IMR-90 (cell line): ENCODE data around the gene ANKRD11. TPM values are rescaled to one million over a fixed set of nuclear protein-coding genes. Genes with fewer than 3 reads are reported as not detected.
"Not testable (repeated sequence)": the region's sequence is repeated elsewhere in the genome, so short reads cannot be mapped to it uniquely, and the experiment has no call there.

Experiments
- ATAC-seq: fragments of 200-7000 bp; cut with Tn5 transposase; 2 replicates; pipeline ENCODE4 v1.9.1; 2020; ENCODE audit warnings: low read depth, mild to moderate bottlenecking, moderate library complexity
- BruUV-seq: library from RNA; stranded (reverse); fragments of 400-500 nt; replicated peaks from 2 replicates; lab custom pipeline; 2021; lab: Mats Ljungman, UMichigan
- CTCF ChIA-PET: fragments of 300-600 bp; formaldehyde crosslinking; extraction: SDS; loops from one replicate; lab custom pipeline; 2021; ENCODE audit warnings: antibody characterized with exemption; lab: Yijun Ruan, JAX
- POLR2A ChIA-PET: fragments of 300-600 bp; sonication (Branson Sonifier 250); formaldehyde crosslinking; loops from one replicate; lab custom pipeline; 2022; ENCODE audit warnings: antibody characterized with exemption; ENCODE audit not compliant: unreplicated experiment; lab: Charles Lee
- DNase-seq: peaks from one replicate; pipeline ENCODE4 v3.0.0; 2013
- H2AFZ ChIP-seq: replicated peaks from 2 replicates; pipeline ENCODE3; 2013; ENCODE audit warnings: low read length, mild to moderate bottlenecking; ENCODE audit not compliant: poor library complexity
- H2AK5ac ChIP-seq: 2 replicates; pipeline ENCODE4 v1.6.1; 2013; ENCODE audit warnings: low read depth, low read length, inconsistent platforms
- H2AK9ac ChIP-seq: replicated peaks from 2 replicates; pipeline ENCODE3; 2013; ENCODE audit warnings: mild to moderate bottlenecking, low read depth, low read length, moderate library complexity; ENCODE audit not compliant: poor library complexity
- H2BK120ac ChIP-seq: 2 replicates; pipeline ENCODE4 v1.6.1; 2013; ENCODE audit warnings: low read depth, low read length, inconsistent platforms
- H2BK15ac ChIP-seq: 3 replicates; pipeline ENCODE4 v1.6.1; 2013; ENCODE audit warnings: low read depth, low read length, inconsistent platforms
- H2BK20ac ChIP-seq: 2 replicates; pipeline ENCODE4 v1.6.1; 2013; ENCODE audit warnings: low read depth, mild to moderate bottlenecking, inconsistent platforms, low read length, moderate library complexity
- H2BK5ac ChIP-seq: 2 replicates; pipeline ENCODE4 v1.6.1; 2013; ENCODE audit warnings: mild to moderate bottlenecking, low read depth, low read length, inconsistent platforms; ENCODE audit not compliant: poor library complexity, severe bottlenecking
- H3K14ac ChIP-seq: replicated peaks from 2 replicates; pipeline ENCODE4 v1.6.1; 2013; ENCODE audit warnings: low read depth, low read length, inconsistent platforms
- H3K18ac ChIP-seq: 2 replicates; pipeline ENCODE4 v1.6.1; 2013; ENCODE audit warnings: low read depth, low read length, control low read depth
- H3K23ac ChIP-seq: 2 replicates; pipeline ENCODE4 v1.6.1; 2013; ENCODE audit warnings: low read depth, low read length, inconsistent platforms
- H3K27ac ChIP-seq: 2 replicates; pipeline ENCODE4 v1.5.1; 2013; ENCODE audit warnings: mild to moderate bottlenecking, control low read depth, low read length; ENCODE audit not compliant: insufficient read depth
- H3K27me3 ChIP-seq: 2 replicates; pipeline ENCODE4 v1.6.1; 2013; ENCODE audit warnings: low read length; ENCODE audit not compliant: control insufficient read depth, insufficient read depth
- H3K36me3 ChIP-seq: 2 replicates; pipeline ENCODE4 v1.6.1; 2013; ENCODE audit warnings: low read length, mixed read lengths; ENCODE audit not compliant: control insufficient read depth, insufficient read depth
- H3K4ac ChIP-seq: 2 replicates; pipeline ENCODE4 v1.6.1; 2013; ENCODE audit warnings: low read depth, low read length, inconsistent platforms
- H3K4me1 ChIP-seq: 2 replicates; pipeline ENCODE4 v1.6.1; 2013; ENCODE audit warnings: low read length, mixed read lengths; ENCODE audit not compliant: control insufficient read depth, insufficient read depth
- H3K4me2 ChIP-seq: 2 replicates; pipeline ENCODE4 v1.6.1; 2013; ENCODE audit warnings: low read depth, mild to moderate bottlenecking, control low read depth, low read length, moderate library complexity
- H3K4me3 ChIP-seq: 2 replicates; pipeline ENCODE4 v1.5.1; 2013; ENCODE audit warnings: low read depth, mild to moderate bottlenecking, control low read depth, low read length, moderate library complexity; ENCODE audit not compliant: insufficient read depth
- H3K56ac ChIP-seq: 2 replicates; pipeline ENCODE4 v1.6.1; 2013; ENCODE audit warnings: low read length, inconsistent platforms; ENCODE audit not compliant: insufficient read depth; ENCODE audit errors: extremely low read depth
- H3K79me1 ChIP-seq, 2 experiments: 2 replicates each; pipeline ENCODE4 v1.6.1; 2013; ENCODE audit warnings: low read length in 2 of 2, inconsistent platforms in 1 of 2, low read depth in 1 of 2
- H3K9ac ChIP-seq: 2 replicates; pipeline ENCODE4 v1.6.1; 2013; ENCODE audit warnings: low read depth, low read length, control low read depth
- H3K9me1 ChIP-seq: 2 replicates; pipeline ENCODE4 v1.6.1; 2013; ENCODE audit warnings: low read length, inconsistent platforms; ENCODE audit not compliant: insufficient read depth
- H3K9me3 ChIP-seq: 2 replicates; pipeline ENCODE4 v1.6.1; 2013; ENCODE audit warnings: low read length; ENCODE audit not compliant: control insufficient read depth, insufficient read depth
- H4K20me1 ChIP-seq: 2 replicates; pipeline ENCODE4 v1.6.1; 2013; ENCODE audit warnings: low read length, inconsistent platforms; ENCODE audit not compliant: insufficient read depth
- H4K5ac ChIP-seq: 2 replicates; pipeline ENCODE4 v1.6.1; 2013; ENCODE audit warnings: mild to moderate bottlenecking, low read depth, low read length, control low read depth
- H4K8ac ChIP-seq, 2 experiments: 2 replicates each; pipeline ENCODE4 v1.6.1; 2013; ENCODE audit warnings: low read depth in 2 of 2, low read length in 2 of 2, control low read depth in 1 of 2, inconsistent platforms in 1 of 2
- H4K91ac ChIP-seq: 2 replicates; pipeline ENCODE4 v1.6.1; 2013; ENCODE audit warnings: low read depth, low read length, inconsistent platforms; ENCODE audit not compliant: insufficient read depth
- CHD1 ChIP-seq: IDR thresholded peaks from 2 replicates; pipeline ENCODE4 v1.6.1; 2012; ENCODE audit warnings: low read depth, low read length, improper control_type of control experiment
- FOS ChIP-seq: fragments of 150-350 bp; IDR thresholded peaks from 2 replicates; pipeline ENCODE4 v1.6.1; 2016; ENCODE audit warnings: low read depth, low read length
- WGBS, 2 experiments: methylation state at CpG; one replicate each; pipeline versions ENCODE4 v1.1.5 to v1.1.7; 2013; ENCODE audit warnings: missing lambda C conversion rate in 2 of 2; ENCODE audit not compliant: insufficient read length in 1 of 2; ENCODE audit errors: extremely low coverage in 2 of 2; 5-methylcytosine and 5-hydroxymethylcytosine counted together
- dilution Hi-C: fragments of 300-500 bp; cut with HindIII; formaldehyde crosslinking; loops from one replicate; pipeline ENCODE4 v1.14.3; 2018; ENCODE audit warnings: low sequenced_read_pairs; ENCODE audit not compliant: unreplicated experiment
- in situ Hi-C: fragments of 300-500 bp; cut with MboI; formaldehyde crosslinking; loops from 3 replicates; pipeline ENCODE4 v1.14.3; 2019; ENCODE audit warnings: low sequenced_read_pairs, inconsistent platforms, mixed read lengths
- intact Hi-C: fragments of 100-400 bp; cut with micrococcal nuclease; formaldehyde crosslinking; loops from 2 replicates; pipeline ENCODE4 v1.10.0; 2022
- polyA plus RNA-seq, 3 experiments: library from polyadenylated mRNA; depleted of rRNA; stranded (reverse); fragments of >200 nt; gene quantifications; 2 replicates each; pipeline ENCODE4 v1.2.3, GENCODE V29; 2012; ENCODE audit warnings: low replicate concordance in 1 of 3
- total RNA-seq: library from RNA; depleted of rRNA; stranded (reverse); fragments of >200 nt; gene quantifications from 2 replicates; pipeline ENCODE4 v1.2.3, GENCODE V29; 2012

ANKRD11 gene
- total and polyA plus RNA-seq, 2 of the 4 experiments (the other 2 are of a cell fraction), result 46.8 to 71.9 TPM

- intact Hi-C loops (no loop called here), dilution Hi-C loops (no loop called here), in situ Hi-C loops (no loop called here)
- POLR2A ChIA-PET, result no interaction called here
- peaks cover 5 to 16% of the 10 kb centered on the region in 2 experiments; a peak in 3 of 4 replicates for H3K79me1 ChIP-seq
- no peak for DNase-seq
- no peak for TF ChIP-seq FOS
- no peak for TF ChIP-seq CHD1
- H3K4me1 ChIP-seq, result peaks cover 6% of the 10 kb centered on the region
- no peaks in the 10 kb centered on the region for H3K36me3 ChIP-seq
- no peak overlapping the region for H2AK5ac ChIP-seq
- H2BK5ac ChIP-seq, result no peak overlapping the region
- no peak overlapping the region for H3K4ac ChIP-seq
- BruUV-seq, result no TSS peak
- H3K4me2 ChIP-seq, result no peak overlapping the region
- H2BK15ac ChIP-seq, result no peak overlapping the region
- H3K56ac ChIP-seq, result no peak overlapping the region
- no peak overlapping the region for H3K9ac ChIP-seq
- CTCF ChIA-PET, result no interaction called here
- H2BK20ac ChIP-seq, result no peak overlapping the region
- no peak overlapping the region for H3K18ac ChIP-seq
- WGBS, 2 experiments, result 80% methylated on average over 6 of the region's 12 CpGs; no CpG with 5 or more reads in 1 of the 2 experiments
- no peak for ATAC-seq
- no peak overlapping the region for H4K8ac ChIP-seq
- no peak overlapping the region for H4K91ac ChIP-seq
- H3K27me3 ChIP-seq, result no peaks in the 10 kb centered on the region
- no peak overlapping the region for H2AFZ ChIP-seq
- H3K9me3 ChIP-seq, result no peaks in the 10 kb centered on the region; the same call in 1 of the 2 replicates
- no peaks in the 10 kb centered on the region for H4K20me1 ChIP-seq
- H2AK9ac ChIP-seq, result no peak overlapping the region
- H3K27ac ChIP-seq, result no peak overlapping the region
- H2BK120ac ChIP-seq, result no peak overlapping the region
- no peak overlapping the region for H3K23ac ChIP-seq
- no peak overlapping the region for H3K4me3 ChIP-seq
- H3K14ac ChIP-seq, result no peak overlapping the region
- no peaks in the 10 kb centered on the region; the same call in 1 of the 2 replicates for H3K9me1 ChIP-seq
- H4K5ac ChIP-seq, result no peak overlapping the region
These were observed 245.6 kb downstream of the ANKRD11 start for GRCh38 chr16:89244754-89245153.

DNA sequence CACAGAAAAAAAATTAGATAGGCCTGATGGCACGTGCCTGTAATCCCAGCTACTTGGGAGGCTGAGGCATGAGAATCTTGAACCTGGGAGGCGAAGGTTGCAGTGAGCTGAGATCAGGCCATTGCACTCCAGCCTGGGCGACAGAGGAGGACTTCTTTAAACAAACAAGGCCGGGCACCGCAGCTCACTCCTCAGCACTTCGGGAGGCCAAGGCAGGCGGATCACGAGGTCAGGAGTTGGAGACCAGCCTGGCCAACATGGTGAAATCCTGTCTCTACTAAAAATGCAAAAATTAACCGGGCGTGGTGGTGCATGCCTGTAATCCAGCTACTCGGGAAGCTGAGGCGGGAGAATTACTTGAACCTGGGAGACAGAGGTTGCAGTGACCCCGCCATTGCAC lies 246.1 kb downstream of the ANKRD11 start:
- H3K27me3 ChIP-seq, H2AFZ ChIP-seq, H4K20me1 ChIP-seq, H3K14ac ChIP-seq, H2AK5ac ChIP-seq, H2BK15ac ChIP-seq, H4K91ac ChIP-seq, H3K9me1 ChIP-seq, H3K27ac ChIP-seq, H2BK120ac ChIP-seq, H2BK5ac ChIP-seq, H4K8ac ChIP-seq, dilution Hi-C loops, H4K5ac ChIP-seq, H3K4me3 ChIP-seq, H3K9me3 ChIP-seq, CTCF ChIA-PET, intact Hi-C loops, H3K9ac ChIP-seq, H3K4me1 ChIP-seq, H3K23ac ChIP-seq, DNase-seq, H3K4ac ChIP-seq, H3K18ac ChIP-seq, ATAC-seq, H3K4me2 ChIP-seq, H3K36me3 ChIP-seq, in situ Hi-C loops, H2BK20ac ChIP-seq, H2AK9ac ChIP-seq, POLR2A ChIA-PET, H3K56ac ChIP-seq, BruUV-seq: not testable (repeated sequence)
- H3K79me1 ChIP-seq, result peaks cover 5 to 16% of the 10 kb centered on the region in 2 experiments; a peak in 3 of 4 replicates
- 90% methylated on average over 3 of the region's 13 CpGs; no CpG with 5 or more reads in 1 of the 2 experiments for WGBS, 2 experiments
